GM12878 (cell line): Measurements from ENCODE around the gene MOV10L1. TPM values are rescaled to one million over a fixed set of nuclear protein-coding genes. Genes with fewer than 3 reads are reported as not detected.

Source experiments
- ATAC-seq: fragments of 200-7000 bp; cut with Tn5 transposase; 3 replicates; pipeline ENCODE4 v1.9.1; 2020; ENCODE audit warnings: mild to moderate bottlenecking, moderate library complexity
- BruUV-seq: library from RNA; stranded (reverse); fragments of 400-500 nt; replicated peaks from 2 replicates; lab custom pipeline; 2021; lab: Mats Ljungman, UMichigan
- CTCF ChIA-PET: fragments of 300-600 bp; sonication (Branson Sonifier 250); formaldehyde crosslinking; extraction: SDS; loops from one replicate; lab custom pipeline; 2021; ENCODE audit warnings: inconsistent platforms; lab: Yijun Ruan, JAX
- POLR2A ChIA-PET: fragments of 350-600 bp; formaldehyde crosslinking; extraction: SDS; loops from one replicate; lab custom pipeline; 2021; ENCODE audit warnings: inconsistent platforms; lab: Charles Lee
- RAD21 ChIA-PET: fragments of 300-600 bp; sonication (Branson Sonifier 250); formaldehyde crosslinking; loops from one replicate; lab custom pipeline; 2023; ENCODE audit warnings: antibody characterized with exemption; ENCODE audit not compliant: unreplicated experiment; lab: Charles Lee
- SMC1A ChIA-PET: fragments of 300-600 bp; sonication (Branson Sonifier 250); formaldehyde crosslinking; loops from one replicate; lab custom pipeline; 2023; ENCODE audit not compliant: unreplicated experiment, uncharacterized antibody; lab: Charles Lee
- DNase-seq: peaks from one replicate; pipeline ENCODE4 v3.0.0-alpha.2; 2011; ENCODE audit warnings: low read depth, low spot score
- FAIRE-seq: peaks from 3 replicates; lab custom pipeline; 2011; peaks lifted over from hg19 to GRCh38; lab: Jason Lieb, UNC
- H2AFZ ChIP-seq: 2 replicates; pipeline ENCODE4 v1.6.0; 2011; ENCODE audit warnings: low read depth, low read length, control low read depth; ENCODE audit not compliant: control insufficient read depth
- H3K27ac ChIP-seq: 2 replicates; pipeline ENCODE4 v1.5.1; 2011; ENCODE audit warnings: control low read depth; ENCODE audit not compliant: control insufficient read depth, insufficient read depth
- H3K27me3 ChIP-seq, 2 experiments: replicated peaks in 1 of 2; 2 replicates each; pipeline versions ENCODE4 v1.6.0 to v1.6.1; 2011; ENCODE audit warnings: low read length in 1 of 2; ENCODE audit not compliant: control insufficient read depth in 2 of 2, insufficient read depth in 2 of 2
- H3K36me3 ChIP-seq, 2 experiments: 2 replicates each; pipeline ENCODE4 v1.5.1; 2011; ENCODE audit warnings: low read length in 1 of 2; ENCODE audit not compliant: control insufficient read depth in 2 of 2, insufficient read depth in 2 of 2
- H3K4me1 ChIP-seq: 2 replicates; pipeline ENCODE4 v1.6.1; 2011; ENCODE audit warnings: mild to moderate bottlenecking, low read length, moderate library complexity, mixed read lengths; ENCODE audit not compliant: control insufficient read depth, insufficient read depth
- H3K4me2 ChIP-seq: 2 replicates; pipeline ENCODE4 v1.6.0; 2011; ENCODE audit warnings: control low read depth; ENCODE audit not compliant: control insufficient read depth, insufficient read depth
- H3K4me3 ChIP-seq: fragments of 200-600 bp; sonication (generic); 2 replicates; pipeline ENCODE4 v1.5.1; 2016
- H3K79me2 ChIP-seq: 2 replicates; pipeline ENCODE4 v1.6.0; 2011; ENCODE audit warnings: low read length; ENCODE audit not compliant: control insufficient read depth, insufficient read depth
- H3K9ac ChIP-seq: 2 replicates; pipeline ENCODE4 v1.8.0; 2011; ENCODE audit warnings: low read length, control low read depth, mixed read lengths; ENCODE audit not compliant: control insufficient read depth, insufficient read depth
- H3K9me3 ChIP-seq: replicated peaks from 3 replicates; pipeline ENCODE4 v1.5.1; 2011; ENCODE audit warnings: mild to moderate bottlenecking, low read length; ENCODE audit not compliant: control insufficient read depth, insufficient read depth
- H4K20me1 ChIP-seq: 2 replicates; pipeline ENCODE4 v1.6.0; 2011; ENCODE audit not compliant: control insufficient read depth, insufficient read depth
- MXI1 ChIP-seq: fragments of 150-350 bp; IDR thresholded peaks from 2 replicates; pipeline ENCODE4 v1.6.1; 2011; ENCODE audit warnings: low read depth, mild to moderate bottlenecking, inconsistent platforms, low read length, improper control_type of control experiment
- NRF1 ChIP-seq: conservative IDR thresholded peaks from 2 replicates; pipeline ENCODE4 v1.6.1; 2011; ENCODE audit warnings: mild to moderate bottlenecking, low read depth, low read length, improper control_type of control experiment
- POLR2A ChIP-seq: IDR thresholded peaks from 2 replicates; pipeline ENCODE4 v1.6.1; 2011; ENCODE audit warnings: low read depth, mild to moderate bottlenecking, low read length
- RUNX3 ChIP-seq: IDR thresholded peaks from 2 replicates; pipeline ENCODE4 v1.6.1; 2012; ENCODE audit warnings: low read length, inconsistent platforms
- SIN3A ChIP-seq: IDR thresholded peaks from 2 replicates; pipeline ENCODE4 v1.6.1; 2012; ENCODE audit warnings: low read depth, low read length, improper control_type of control experiment
- SPI1 ChIP-seq: IDR thresholded peaks from 2 replicates; pipeline ENCODE4 v1.6.1; 2011; ENCODE audit warnings: low read depth, mild to moderate bottlenecking, low read length, moderate library complexity, borderline replicate concordance; ENCODE audit not compliant: insufficient read depth
- SUPT20H ChIP-seq: IDR thresholded peaks from 2 replicates; pipeline ENCODE4 v1.6.1; 2011; ENCODE audit warnings: low read depth, mild to moderate bottlenecking, low read length, moderate library complexity, borderline replicate concordance; ENCODE audit not compliant: control insufficient read depth
- YBX1 ChIP-seq: fragments of 450-650 bp; IDR thresholded peaks from 2 replicates; pipeline ENCODE4 v1.6.1; 2016; ENCODE audit warnings: antibody characterized with exemption
- ZBTB11 ChIP-seq: fragments of 450-650 bp; formaldehyde crosslinking; IDR thresholded peaks from 2 replicates; pipeline ENCODE4 v1.5.0; 2022; ENCODE audit warnings: mild to moderate bottlenecking, missing genetic modification characterization
- ZNF274 ChIP-seq: IDR thresholded peaks from one replicate; pipeline ENCODE4 v1.8.0; 2011; ENCODE audit not compliant: insufficient read length, insufficient read depth
- ZSCAN29 ChIP-seq: fragments of 450-650 bp; IDR thresholded peaks from 2 replicates; pipeline ENCODE4 v1.6.1; 2017; ENCODE audit warnings: mild to moderate bottlenecking, moderate library complexity
- WGBS: methylation state at CpG from one replicate; pipeline ENCODE4 v1.1.6; 2016; ENCODE audit warnings: low lambda C conversion rate; ENCODE audit not compliant: insufficient replicate concordance, insufficient coverage; ENCODE audit errors: missing lambda C conversion rate; 5-methylcytosine and 5-hydroxymethylcytosine counted together
- in situ Hi-C: fragments of 300-500 bp; cut with MboI; formaldehyde crosslinking; loops from 9 replicates; pipeline ENCODE4 v1.14.3; 2018; ENCODE audit warnings: mixed read lengths
- intact Hi-C: fragments of 100-400 bp; cut with micrococcal nuclease; formaldehyde crosslinking; loops from one replicate; pipeline ENCODE4 v1.14.2; 2022; ENCODE audit not compliant: unreplicated experiment
- polyA plus RNA-seq, 11 experiments: library from polyadenylated mRNA; depleted of rRNA in 4 of 11; unstranded in 6 of 11; stranded (reverse) in 5 of 11; fragments of >200 nt; fragmentation: Nextera tagmentation in 4 of 11; fragmentation: Illumina TruSeq in 1 of 11; extraction: Ambion mirVana in 4 of 11; extraction: Trizol in 1 of 11; gene quantifications; 1 replicate in 1 of 11; 2 replicates in 10 of 11; pipeline versions ENCODE4 v1.2.1 to v1.2.3, GENCODE V29; 2011 to 2016; ENCODE audit warnings: inconsistent platforms in 2 of 11, missing spikeins in 2 of 11, low read depth in 1 of 11
- total RNA-seq, 4 experiments: library from RNA; depleted of rRNA in 3 of 4; stranded (reverse); fragments of >200 nt in 3 of 4; fragmentation: Illumina TruSeq in 1 of 4; extraction: Trizol in 1 of 4; gene quantifications; 2 replicates each; pipeline versions ENCODE4 v1.2.1 to v1.2.3, GENCODE V29; 2013 to 2021
- TF ChIP-seq, protein P1 (sequence below): fragments of 450-650 bp; formaldehyde crosslinking; IDR thresholded peaks from 2 replicates; pipeline ENCODE4 v1.4.0; 2022; ENCODE audit warnings: mild to moderate bottlenecking, moderate library complexity

MOV10L1 gene
- total and polyA plus RNA-seq, 10 of the 15 experiments (the other 5 are each of a cell fraction or from before 2014, with no cell fraction given) = 0.22 TPM; not detected in 9

DNA sequence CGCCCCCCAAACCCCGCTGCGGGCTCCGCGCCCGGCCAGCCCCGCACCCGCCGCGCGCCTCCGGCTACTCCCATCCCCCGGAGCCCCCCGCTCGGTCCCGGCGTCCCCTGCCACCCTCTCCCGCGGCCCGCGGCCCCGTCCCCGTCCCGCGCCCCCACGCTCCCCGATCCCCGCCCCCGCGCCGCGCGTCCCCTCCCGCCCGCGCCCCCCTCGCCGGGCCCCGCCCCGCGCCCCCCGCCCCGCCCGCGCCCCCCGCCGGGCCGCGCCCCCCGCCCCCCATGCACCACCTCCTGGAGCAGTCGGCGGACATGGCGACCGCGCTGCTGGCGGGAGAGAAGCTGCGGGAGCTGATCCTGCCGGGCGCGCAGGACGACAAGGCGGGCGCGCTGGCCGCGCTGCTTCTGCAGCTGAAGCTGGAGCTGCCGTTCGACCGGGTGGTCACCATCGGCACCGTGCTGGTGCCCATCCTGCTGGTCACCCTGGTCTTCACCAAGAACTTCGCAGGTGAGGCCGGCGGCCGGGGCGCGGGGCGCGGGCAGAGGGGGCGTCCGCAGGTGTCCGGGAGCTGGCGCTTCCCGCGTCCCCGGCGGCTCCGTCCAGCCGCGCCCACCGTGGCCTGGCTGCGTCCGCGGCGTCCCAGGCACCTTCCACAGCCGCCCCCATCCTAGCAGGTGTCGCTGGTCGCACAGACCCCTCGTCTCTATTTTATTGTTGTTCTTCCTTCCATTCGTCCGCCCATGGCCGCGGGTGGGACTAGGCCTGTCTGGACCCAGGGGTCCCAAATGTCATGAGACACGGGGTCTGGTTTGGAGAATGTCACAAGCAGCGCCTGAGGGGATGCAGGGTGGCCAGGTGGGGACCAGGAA, 80.9 kb downstream of the MOV10L1 start, which contains the start of gene PANX2:
TSS of gene PANX2 (plus strand) at position 279 of the 866 bp plus-strand sequence. CDS start at position 279, 0 bp downstream.
- no peaks in the 10 kb centered on the region for H3K36me3 ChIP-seq
- H3K79me2 ChIP-seq = no peaks in the 10 kb centered on the region
- no peak within 1 kb of the TSS for H3K9ac ChIP-seq
- intact Hi-C loops = no loop called here
- 44% methylated on average over 41 of the region's 105 CpGs for WGBS
- no peak within 1 kb of the TSS for H3K27ac ChIP-seq
- ChIA-PET CTCF (no interaction called here), POLR2A (interaction anchor here (0.8 kb wide), 1 partner anchor 22 kb away, joined by 3 read pairs; no protein-coding TSS in a partner anchor), RAD21 (no interaction called here), SMC1A (no interaction called here)
- H2AFZ ChIP-seq = no peak within 1 kb of the TSS
- TF ChIP-seq, protein P1, sequence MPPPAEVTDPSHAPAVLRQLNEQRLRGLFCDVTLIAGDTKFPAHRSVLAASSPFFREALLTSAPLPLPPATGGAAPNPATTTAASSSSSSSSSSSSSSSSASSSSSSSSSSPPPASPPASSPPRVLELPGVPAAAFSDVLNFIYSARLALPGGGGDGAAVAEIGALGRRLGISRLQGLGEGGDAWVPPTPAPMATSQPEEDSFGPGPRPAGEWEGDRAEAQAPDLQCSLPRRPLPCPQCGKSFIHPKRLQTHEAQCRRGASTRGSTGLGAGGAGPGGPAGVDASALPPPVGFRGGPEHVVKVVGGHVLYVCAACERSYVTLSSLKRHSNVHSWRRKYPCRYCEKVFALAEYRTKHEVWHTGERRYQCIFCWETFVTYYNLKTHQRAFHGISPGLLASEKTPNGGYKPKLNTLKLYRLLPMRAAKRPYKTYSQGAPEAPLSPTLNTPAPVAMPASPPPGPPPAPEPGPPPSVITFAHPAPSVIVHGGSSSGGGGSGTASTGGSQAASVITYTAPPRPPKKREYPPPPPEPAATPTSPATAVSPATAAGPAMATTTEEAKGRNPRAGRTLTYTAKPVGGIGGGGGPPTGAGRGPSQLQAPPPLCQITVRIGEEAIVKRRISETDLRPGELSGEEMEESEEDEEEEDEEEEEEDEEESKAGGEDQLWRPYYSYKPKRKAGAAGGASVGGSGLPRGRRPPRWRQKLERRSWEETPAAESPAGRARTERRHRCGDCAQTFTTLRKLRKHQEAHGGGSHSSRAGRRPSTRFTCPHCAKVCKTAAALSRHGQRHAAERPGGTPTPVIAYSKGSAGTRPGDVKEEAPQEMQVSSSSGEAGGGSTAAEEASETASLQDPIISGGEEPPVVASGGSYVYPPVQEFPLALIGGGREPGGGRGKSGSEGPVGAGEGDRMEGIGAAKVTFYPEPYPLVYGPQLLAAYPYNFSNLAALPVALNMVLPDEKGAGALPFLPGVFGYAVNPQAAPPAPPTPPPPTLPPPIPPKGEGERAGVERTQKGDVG (CRISPR knock-in tag) = no peak
- TF ChIP-seq SUPT20H (no peak), ZSCAN29 (no peak), NRF1 (no peak), ZNF274 (no peak), YBX1 (no peak), SIN3A (no peak), SPI1 (no peak), POLR2A (no peak), MXI1 (no peak), RUNX3 (no peak), ZBTB11 (CRISPR knock-in tag) (no peak)
- no peaks in the 10 kb centered on the region for H3K9me3 ChIP-seq
- peaks cover 6% of the 10 kb centered on the region for H3K4me1 ChIP-seq
- no peak within 1 kb of the TSS for H3K4me2 ChIP-seq
- no peak for DNase-seq
- no peaks in the 10 kb centered on the region for H4K20me1 ChIP-seq
- in situ Hi-C loops = no loop called here
- H3K27me3 ChIP-seq = peaks cover 2 to 5% of the 10 kb centered on the region in 2 experiments; a peak in 3 of 4 replicates
- FAIRE-seq = no peak
- no peak within 1 kb of the TSS; the same call in 1 of the 2 replicates for H3K4me3 ChIP-seq
- ATAC-seq = no peak
- no TSS peak for BruUV-seq
